A673 (cell line): ENCODE measurements around the gene RPL26.

Experiments used
- CTCF ChIP-seq: fragments of 300-800, 200-600 bp; sonication (generic); conservative IDR thresholded peaks from 2 replicates; pipeline ENCODE4 v1.5.1; 2017; ENCODE audit warnings: low read depth, mild to moderate bottlenecking, antibody characterized with exemption, low read length, moderate library complexity, mixed read lengths
- EZH2 ChIP-seq: fragments of 200-600 bp; sonication (generic); IDR thresholded peaks from 2 replicates; pipeline ENCODE4 v1.6.1; 2017; ENCODE audit warnings: borderline replicate concordance, low read depth, mild to moderate bottlenecking, mixed read lengths, antibody characterized with exemption, low read length; ENCODE audit not compliant: poor library complexity, severe bottlenecking

- TF ChIP-seq CTCF: no peak
- no peak for TF ChIP-seq EZH2
These were observed 20.0 kb upstream of the RPL26 start for GRCh38 chr17:8402921-8403536.
